ENCODE data around the gene MED27.

The MED27 gene

DNA sequence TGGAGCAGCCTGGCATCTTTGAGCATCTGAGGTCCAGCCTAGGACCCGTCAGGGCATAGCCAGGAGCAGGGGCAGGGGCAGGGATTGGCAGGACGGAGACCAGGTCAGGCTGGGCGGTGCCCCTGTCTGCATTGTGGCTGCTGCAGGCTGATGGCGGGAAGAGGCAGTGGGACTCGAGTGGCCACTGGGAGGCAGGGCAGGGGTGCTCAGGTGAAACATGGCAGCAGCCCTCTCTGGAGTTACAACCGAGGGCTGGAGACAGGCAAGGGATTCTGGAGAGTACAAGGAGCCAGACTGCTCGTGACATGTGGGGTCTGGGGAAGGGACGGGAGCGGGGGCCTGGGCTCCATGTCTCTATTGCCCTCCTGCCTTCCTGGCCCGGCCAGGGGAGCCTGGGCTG, 242.4 kb downstream of the MED27 start:
- no peak overlapping the region for H3K27ac ChIP-seq
- no peak for TF ChIP-seq ZFX (IDR thresholded peaks at IDR 0.05)

GRCh38 chr9:131836607-131837315, 242.9 kb downstream of the MED27 start:
- TF ChIP-seq, protein P1, sequence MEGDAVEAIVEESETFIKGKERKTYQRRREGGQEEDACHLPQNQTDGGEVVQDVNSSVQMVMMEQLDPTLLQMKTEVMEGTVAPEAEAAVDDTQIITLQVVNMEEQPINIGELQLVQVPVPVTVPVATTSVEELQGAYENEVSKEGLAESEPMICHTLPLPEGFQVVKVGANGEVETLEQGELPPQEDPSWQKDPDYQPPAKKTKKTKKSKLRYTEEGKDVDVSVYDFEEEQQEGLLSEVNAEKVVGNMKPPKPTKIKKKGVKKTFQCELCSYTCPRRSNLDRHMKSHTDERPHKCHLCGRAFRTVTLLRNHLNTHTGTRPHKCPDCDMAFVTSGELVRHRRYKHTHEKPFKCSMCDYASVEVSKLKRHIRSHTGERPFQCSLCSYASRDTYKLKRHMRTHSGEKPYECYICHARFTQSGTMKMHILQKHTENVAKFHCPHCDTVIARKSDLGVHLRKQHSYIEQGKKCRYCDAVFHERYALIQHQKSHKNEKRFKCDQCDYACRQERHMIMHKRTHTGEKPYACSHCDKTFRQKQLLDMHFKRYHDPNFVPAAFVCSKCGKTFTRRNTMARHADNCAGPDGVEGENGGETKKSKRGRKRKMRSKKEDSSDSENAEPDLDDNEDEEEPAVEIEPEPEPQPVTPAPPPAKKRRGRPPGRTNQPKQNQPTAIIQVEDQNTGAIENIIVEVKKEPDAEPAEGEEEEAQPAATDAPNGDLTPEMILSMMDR (conservative IDR thresholded peaks at IDR 0.05), result no peak
- no peak for TF ChIP-seq ZFX (IDR thresholded peaks at IDR 0.05)

DNA sequence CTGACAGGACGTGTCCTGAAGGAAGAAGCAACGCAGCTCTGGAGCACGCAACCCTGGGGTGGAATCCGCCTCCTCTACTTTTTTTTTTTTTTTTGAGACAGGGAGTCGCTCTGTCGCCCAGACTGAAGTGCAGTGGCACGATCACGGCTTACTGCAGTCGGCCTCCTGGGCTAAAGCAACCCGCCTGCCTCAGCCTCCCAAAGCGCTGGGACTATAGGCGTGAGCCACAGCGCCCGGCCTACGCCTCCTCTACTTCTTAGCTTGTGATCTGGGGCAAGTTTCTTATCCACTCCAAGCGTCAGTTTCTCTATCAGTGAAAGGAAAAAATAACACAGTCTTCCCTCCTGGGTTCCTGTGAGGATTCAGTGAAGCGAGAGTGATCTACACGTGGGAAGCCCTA, 243.6 kb downstream of the MED27 start:
- no peak for TF ChIP-seq ZFX (IDR thresholded peaks at IDR 0.05)
- TF ChIP-seq, protein P1 (conservative IDR thresholded peaks at IDR 0.05), result no peak
- no peak overlapping the region for H3K27ac ChIP-seq

More at GRCh38 chr9:131836607-131837315, 242.9 kb downstream of the MED27 start:
- no peak overlapping the region for H3K27ac ChIP-seq

DNA sequence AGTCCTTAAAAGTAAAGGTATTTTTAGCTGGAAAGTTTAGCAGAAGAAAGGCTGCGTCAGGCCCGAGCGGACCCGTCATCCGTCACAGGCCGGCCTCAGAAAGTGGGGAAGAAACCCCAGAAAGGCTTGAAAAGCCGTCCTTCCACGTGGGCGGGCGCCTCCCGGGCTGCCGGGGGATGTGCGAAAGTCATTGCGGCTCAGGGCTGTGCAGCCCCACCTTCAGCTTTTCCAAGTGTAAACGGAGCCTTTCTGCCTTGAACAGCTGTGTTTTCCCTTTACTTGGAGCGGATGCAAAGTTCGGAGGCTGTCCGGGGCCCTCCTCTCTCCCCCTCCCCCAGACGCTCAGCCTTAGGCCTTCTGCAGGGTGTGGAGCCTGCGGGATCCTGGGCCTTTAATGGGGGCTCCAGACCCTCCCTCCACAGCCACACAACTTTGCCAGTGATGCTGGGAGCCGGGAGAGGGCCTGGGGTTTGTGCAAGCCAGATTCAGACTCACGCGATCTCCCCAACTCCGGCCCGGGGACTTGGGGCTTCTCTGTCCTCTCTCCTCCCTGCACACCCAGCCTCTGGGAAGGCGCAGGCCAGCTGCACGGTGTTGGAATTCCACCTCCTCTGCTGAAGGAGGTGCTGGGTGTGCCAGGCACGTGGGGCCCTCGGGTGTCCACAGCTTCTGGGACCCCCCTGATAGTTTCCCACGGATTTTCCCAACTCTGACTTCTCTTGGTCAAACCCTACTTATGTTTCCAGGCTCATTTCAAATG, 244.3 kb downstream of the MED27 start:
- no peak for TF ChIP-seq ZFX (IDR thresholded peaks at IDR 0.05)
- TF ChIP-seq, protein P1 (conservative IDR thresholded peaks at IDR 0.05), result no peak
- no peak overlapping the region for H3K27ac ChIP-seq

GRCh38 chr9:131834721-131835120, 244.9 kb downstream of the MED27 start:
- H3K27ac ChIP-seq, result no peak overlapping the region
- no peak for TF ChIP-seq ZFX (IDR thresholded peaks at IDR 0.05)
- TF ChIP-seq, protein P1 (conservative IDR thresholded peaks at IDR 0.05), result no peak

- no peak for TF ChIP-seq ZFX (IDR thresholded peaks at IDR 0.05)
- TF ChIP-seq, protein P1 (conservative IDR thresholded peaks at IDR 0.05), result no peak
- H3K27ac ChIP-seq, result no peak overlapping the region
Observed at GRCh38 chr9:131833906-131834305, 245.8 kb downstream of the MED27 start.

GRCh38 chr9:131833083-131833482, 246.6 kb downstream of the MED27 start:
- TF ChIP-seq, protein P1 (conservative IDR thresholded peaks at IDR 0.05), result no peak
- no peak for TF ChIP-seq ZFX (IDR thresholded peaks at IDR 0.05)
- H3K27ac ChIP-seq, result no peak overlapping the region

All from C4-2B (cell line).